K562 (cell line): ENCODE measurements around the gene FEM1B. TPM values are rescaled to one million over a fixed set of nuclear protein-coding genes. Genes with fewer than 3 reads are reported as not detected.

Experiments used
- BRD9 ChIP-seq: fragments of 450-650 bp; IDR thresholded peaks from 2 replicates; pipeline ENCODE4 v1.6.1; 2018; ENCODE audit warnings: low read depth; ENCODE audit not compliant: partially characterized antibody
- CHAMP1 ChIP-seq: fragments of 450-650 bp; IDR thresholded peaks from 2 replicates; pipeline ENCODE4 v1.6.1; 2016; ENCODE audit warnings: mild to moderate bottlenecking
- CHD1 ChIP-seq: fragments of 200-600 bp; sonication (generic); IDR thresholded peaks from one replicate; pipeline ENCODE4 v1.6.1; 2012; ENCODE audit warnings: mild to moderate bottlenecking, moderate library complexity, low read length, inconsistent platforms
- CREB5 ChIP-seq: fragments of 250-450 bp; sonication (Bioruptor Pico); IDR thresholded peaks from 2 replicates; pipeline ENCODE4 v1.5.0; 2020; ENCODE audit warnings: mild to moderate bottlenecking
- DLX4 ChIP-seq: fragments of 250-450 bp; sonication (Bioruptor Pico); IDR thresholded peaks from 2 replicates; pipeline ENCODE4 v1.6.1; 2021; ENCODE audit warnings: mild to moderate bottlenecking
- FOXK1 ChIP-seq: sonication (generic); formaldehyde crosslinking; IDR thresholded peaks from 2 replicates; pipeline ENCODE4 v1.8.0; 2022; ENCODE audit warnings: missing genetic modification reagents, mild to moderate bottlenecking, borderline replicate concordance
- GTF2F1 ChIP-seq: IDR thresholded peaks from 2 replicates; pipeline ENCODE4 v1.6.1; 2011; ENCODE audit warnings: low read depth, low read length, improper control_type of control experiment
- NONO ChIP-seq, 2 experiments: fragments of 200-400 bp in 1 of 2; fragments of 450-650 bp in 1 of 2; formaldehyde crosslinking in 1 of 2; IDR thresholded peaks; 2 replicates each; pipeline ENCODE4 v1.6.1; 2017; ENCODE audit warnings: low read depth in 2 of 2, mild to moderate bottlenecking in 2 of 2, moderate library complexity in 2 of 2, low read length in 1 of 2
- PPARD ChIP-seq: fragments of 250-450 bp; sonication (Bioruptor Pico); IDR thresholded peaks from 2 replicates; pipeline ENCODE4 v1.8.0; 2022; ENCODE audit warnings: inconsistent platforms, mild to moderate bottlenecking, moderate library complexity
- SETDB1 ChIP-seq: IDR thresholded peaks from one replicate; pipeline ENCODE4 v1.6.1; 2012; ENCODE audit warnings: low read length, control low read depth, inconsistent platforms
- ZBTB34 ChIP-seq: fragments of 250-450 bp; sonication (Bioruptor Pico); IDR thresholded peaks from 2 replicates; pipeline ENCODE4 v1.8.0; 2021; ENCODE audit warnings: mild to moderate bottlenecking, moderate library complexity
- polyA plus RNA-seq, 8 experiments: library from polyadenylated mRNA; depleted of rRNA in 4 of 8; stranded (reverse) in 5 of 8; unstranded in 3 of 8; fragments of >200 nt; fragmentation: Nextera tagmentation in 2 of 8; fragmentation: Illumina TruSeq in 1 of 8; extraction: Ambion mirVana in 2 of 8; extraction: Trizol in 1 of 8; gene quantifications; 2 replicates each; pipeline versions ENCODE4 v1.2.1 to v1.2.3, GENCODE V29; 2011 to 2014; ENCODE audit warnings: inconsistent platforms in 1 of 8, missing spikeins in 1 of 8
- total RNA-seq, 7 experiments: library from RNA; depleted of rRNA in 6 of 7; stranded (reverse); fragments of >200 nt in 6 of 7; fragmentation: Illumina TruSeq in 2 of 7; extraction: Trizol in 2 of 7; gene quantifications; 2 replicates each; pipeline versions ENCODE4 v1.2.1 to v1.2.3, GENCODE V29; 2011 to 2021; ENCODE audit warnings: low replicate concordance in 1 of 7
- TF ChIP-seq, protein P1 (sequence below), 3 experiments: IDR thresholded peaks in 2 of 3; conservative IDR thresholded peaks in 1 of 3; 2 replicates each; pipeline ENCODE4 v1.5.1; 2011 to 2012; ENCODE audit warnings: low read length in 3 of 3, mild to moderate bottlenecking in 3 of 3, control low read depth in 2 of 3, improper control_type of control experiment in 1 of 3, inconsistent platforms in 1 of 3, low read depth in 1 of 3, mixed read lengths in 1 of 3, moderate library complexity in 1 of 3; ENCODE audit not compliant: insufficient read depth in 2 of 3
- TF ChIP-seq, protein P2 (sequence below): fragments of 250-450 bp; sonication (Bioruptor Pico); IDR thresholded peaks from 2 replicates; pipeline ENCODE4 v1.8.0; 2022; ENCODE audit warnings: inconsistent platforms
- TF ChIP-seq, protein P3 (sequence below): fragments of 250-450 bp; sonication (Bioruptor Pico); IDR thresholded peaks from 2 replicates; pipeline ENCODE4 v1.9.0; 2021; ENCODE audit warnings: mild to moderate bottlenecking, inconsistent platforms

The FEM1B gene
- total and polyA plus RNA-seq, 9 of the 15 experiments (the other 6 are each of a cell fraction or from before 2014, with no cell fraction given) = 5.9 to 61.6 (median 20.1) TPM

- TF ChIP-seq, protein P1, sequence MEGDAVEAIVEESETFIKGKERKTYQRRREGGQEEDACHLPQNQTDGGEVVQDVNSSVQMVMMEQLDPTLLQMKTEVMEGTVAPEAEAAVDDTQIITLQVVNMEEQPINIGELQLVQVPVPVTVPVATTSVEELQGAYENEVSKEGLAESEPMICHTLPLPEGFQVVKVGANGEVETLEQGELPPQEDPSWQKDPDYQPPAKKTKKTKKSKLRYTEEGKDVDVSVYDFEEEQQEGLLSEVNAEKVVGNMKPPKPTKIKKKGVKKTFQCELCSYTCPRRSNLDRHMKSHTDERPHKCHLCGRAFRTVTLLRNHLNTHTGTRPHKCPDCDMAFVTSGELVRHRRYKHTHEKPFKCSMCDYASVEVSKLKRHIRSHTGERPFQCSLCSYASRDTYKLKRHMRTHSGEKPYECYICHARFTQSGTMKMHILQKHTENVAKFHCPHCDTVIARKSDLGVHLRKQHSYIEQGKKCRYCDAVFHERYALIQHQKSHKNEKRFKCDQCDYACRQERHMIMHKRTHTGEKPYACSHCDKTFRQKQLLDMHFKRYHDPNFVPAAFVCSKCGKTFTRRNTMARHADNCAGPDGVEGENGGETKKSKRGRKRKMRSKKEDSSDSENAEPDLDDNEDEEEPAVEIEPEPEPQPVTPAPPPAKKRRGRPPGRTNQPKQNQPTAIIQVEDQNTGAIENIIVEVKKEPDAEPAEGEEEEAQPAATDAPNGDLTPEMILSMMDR (IDR thresholded peaks at IDR 0.05 in 2 of 3, conservative IDR thresholded peaks at IDR 0.05 in 1 of 3; ENCODE audit: insufficient read depth in 2 of 3, low read depth in 1 of 3, low read length in 3 of 3) = no peak
- TF ChIP-seq ZBTB34 (CRISPR knock-in tag) (no peak), SETDB1 (peak; percentile 34), PPARD (CRISPR knock-in tag) (no peak), BRD9 (no peak), DLX4 (CRISPR knock-in tag) (no peak), CHAMP1 (no peak; the same call in 1 of the 2 replicates), CREB5 (CRISPR knock-in tag) (no peak), GTF2F1 (no peak), FOXK1 (CRISPR knock-in tag) (no peak; the same call in 1 of the 2 replicates), CHD1 (no peak), NONO (IDR thresholded peaks at IDR 0.05; ENCODE audit: low read depth in 2 of 2, low read length in 1 of 2) (peak; percentile 79 to 87)
- TF ChIP-seq, protein P2, sequence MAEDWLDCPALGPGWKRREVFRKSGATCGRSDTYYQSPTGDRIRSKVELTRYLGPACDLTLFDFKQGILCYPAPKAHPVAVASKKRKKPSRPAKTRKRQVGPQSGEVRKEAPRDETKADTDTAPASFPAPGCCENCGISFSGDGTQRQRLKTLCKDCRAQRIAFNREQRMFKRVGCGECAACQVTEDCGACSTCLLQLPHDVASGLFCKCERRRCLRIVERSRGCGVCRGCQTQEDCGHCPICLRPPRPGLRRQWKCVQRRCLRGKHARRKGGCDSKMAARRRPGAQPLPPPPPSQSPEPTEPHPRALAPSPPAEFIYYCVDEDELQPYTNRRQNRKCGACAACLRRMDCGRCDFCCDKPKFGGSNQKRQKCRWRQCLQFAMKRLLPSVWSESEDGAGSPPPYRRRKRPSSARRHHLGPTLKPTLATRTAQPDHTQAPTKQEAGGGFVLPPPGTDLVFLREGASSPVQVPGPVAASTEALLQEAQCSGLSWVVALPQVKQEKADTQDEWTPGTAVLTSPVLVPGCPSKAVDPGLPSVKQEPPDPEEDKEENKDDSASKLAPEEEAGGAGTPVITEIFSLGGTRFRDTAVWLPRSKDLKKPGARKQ (CRISPR knock-in tag) = no peak
- TF ChIP-seq, protein P3, sequence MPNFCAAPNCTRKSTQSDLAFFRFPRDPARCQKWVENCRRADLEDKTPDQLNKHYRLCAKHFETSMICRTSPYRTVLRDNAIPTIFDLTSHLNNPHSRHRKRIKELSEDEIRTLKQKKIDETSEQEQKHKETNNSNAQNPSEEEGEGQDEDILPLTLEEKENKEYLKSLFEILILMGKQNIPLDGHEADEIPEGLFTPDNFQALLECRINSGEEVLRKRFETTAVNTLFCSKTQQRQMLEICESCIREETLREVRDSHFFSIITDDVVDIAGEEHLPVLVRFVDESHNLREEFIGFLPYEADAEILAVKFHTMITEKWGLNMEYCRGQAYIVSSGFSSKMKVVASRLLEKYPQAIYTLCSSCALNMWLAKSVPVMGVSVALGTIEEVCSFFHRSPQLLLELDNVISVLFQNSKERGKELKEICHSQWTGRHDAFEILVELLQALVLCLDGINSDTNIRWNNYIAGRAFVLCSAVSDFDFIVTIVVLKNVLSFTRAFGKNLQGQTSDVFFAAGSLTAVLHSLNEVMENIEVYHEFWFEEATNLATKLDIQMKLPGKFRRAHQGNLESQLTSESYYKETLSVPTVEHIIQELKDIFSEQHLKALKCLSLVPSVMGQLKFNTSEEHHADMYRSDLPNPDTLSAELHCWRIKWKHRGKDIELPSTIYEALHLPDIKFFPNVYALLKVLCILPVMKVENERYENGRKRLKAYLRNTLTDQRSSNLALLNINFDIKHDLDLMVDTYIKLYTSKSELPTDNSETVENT (CRISPR knock-in tag) = peak; percentile 70; the same call in 1 of the 2 replicates
These were observed 48.0 kb upstream of the FEM1B start, which contains the start of gene CLN6 (continued) for GRCh38 chr15:68229386-68230156.
